Uterus (tissue), 4 donors: ENCODE data around the gene METTL3. TPM values are rescaled to one million over a fixed set of nuclear protein-coding genes. Genes with fewer than 3 reads are reported as not detected.

ENCODE experiments used
- DNase-seq, 2 donors: peaks; one replicate each; pipeline ENCODE4 v3.0.0-alpha.2; 2019 to 2020
- H3K27ac ChIP-seq, 2 donors: fragments of 200-600 bp; sonication (generic); 1 replicate in 1 of 2; 2 replicates in 1 of 2; pipeline ENCODE4 v1.5.1; 2016 to 2018
- H3K27me3 ChIP-seq, 2 donors: fragments of 200-600 bp; sonication (generic); one replicate each; pipeline ENCODE4 v1.5.1; 2018 to 2019; ENCODE audit warnings: control low read depth in 1 of 2
- H3K36me3 ChIP-seq, 2 donors: fragments of 200-600 bp; sonication (generic); one replicate each; pipeline ENCODE4 v1.5.1; 2019; ENCODE audit warnings: control low read depth in 1 of 2
- H3K4me1 ChIP-seq, 2 donors: fragments of 200-600 bp; sonication (generic); one replicate each; pipeline ENCODE4 v1.5.1; 2018 to 2019; ENCODE audit warnings: control low read depth in 1 of 2
- H3K4me3 ChIP-seq, 2 donors: fragments of 200-600 bp; sonication (generic); 1 replicate in 1 of 2; 2 replicates in 1 of 2; pipeline ENCODE4 v1.5.1; 2018 to 2019; ENCODE audit warnings: mild to moderate bottlenecking in 1 of 2
- H3K9me3 ChIP-seq, 2 donors: fragments of 200-600 bp; sonication (generic); one replicate each; pipeline ENCODE4 v1.5.1; 2019; ENCODE audit warnings: control low read depth in 1 of 2
- POLR2A ChIP-seq, 2 donors: fragments of 450-650 bp; IDR thresholded peaks; one replicate each; pipeline ENCODE4 v1.6.1; 2016; ENCODE audit warnings: antibody characterized with exemption in 2 of 2, mild to moderate bottlenecking in 1 of 2, moderate library complexity in 1 of 2
- intact Hi-C: fragments of 100-400 bp; cut with DNase I; formaldehyde crosslinking; loops from one replicate; pipeline ENCODE4 v1.15.1; 2023; ENCODE audit warnings: low total_unique reads
- total RNA-seq, 4 donors: library from RNA; depleted of rRNA in 3 of 4; stranded (reverse); fragments of >200 nt in 3 of 4; gene quantifications; one replicate each; pipeline versions ENCODE4 v1.1.0 to v1.2.4, GENCODE V29; 2014 to 2023
- TF ChIP-seq, protein P1 (sequence below), 4 experiments: fragments of 200-600 bp in 2 of 4; fragments of 450-650 bp in 2 of 4; sonication (generic) in 2 of 4; IDR thresholded peaks; one replicate each; pipeline ENCODE4 v1.5.1; 2016 to 2019; ENCODE audit warnings: antibody characterized with exemption in 4 of 4, mild to moderate bottlenecking in 2 of 4, moderate library complexity in 1 of 4
- donor health status: DM: yes; HTN: yes; CAD: no.

The METTL3 gene
- 100 to 1,000 TPM in 1 of 4 donors, 10 to 100 TPM in 3; 47.4 to 101 (median 57.7) TPM for total RNA-seq

- peak in 1 of 2 donors; percentile 34 for TF ChIP-seq POLR2A (IDR thresholded peaks at IDR 0.05)
- TF ChIP-seq, protein P1, sequence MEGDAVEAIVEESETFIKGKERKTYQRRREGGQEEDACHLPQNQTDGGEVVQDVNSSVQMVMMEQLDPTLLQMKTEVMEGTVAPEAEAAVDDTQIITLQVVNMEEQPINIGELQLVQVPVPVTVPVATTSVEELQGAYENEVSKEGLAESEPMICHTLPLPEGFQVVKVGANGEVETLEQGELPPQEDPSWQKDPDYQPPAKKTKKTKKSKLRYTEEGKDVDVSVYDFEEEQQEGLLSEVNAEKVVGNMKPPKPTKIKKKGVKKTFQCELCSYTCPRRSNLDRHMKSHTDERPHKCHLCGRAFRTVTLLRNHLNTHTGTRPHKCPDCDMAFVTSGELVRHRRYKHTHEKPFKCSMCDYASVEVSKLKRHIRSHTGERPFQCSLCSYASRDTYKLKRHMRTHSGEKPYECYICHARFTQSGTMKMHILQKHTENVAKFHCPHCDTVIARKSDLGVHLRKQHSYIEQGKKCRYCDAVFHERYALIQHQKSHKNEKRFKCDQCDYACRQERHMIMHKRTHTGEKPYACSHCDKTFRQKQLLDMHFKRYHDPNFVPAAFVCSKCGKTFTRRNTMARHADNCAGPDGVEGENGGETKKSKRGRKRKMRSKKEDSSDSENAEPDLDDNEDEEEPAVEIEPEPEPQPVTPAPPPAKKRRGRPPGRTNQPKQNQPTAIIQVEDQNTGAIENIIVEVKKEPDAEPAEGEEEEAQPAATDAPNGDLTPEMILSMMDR (IDR thresholded peaks at IDR 0.05), result peak in 2 of 4 experiments; percentile 8 to 18
- H3K36me3 ChIP-seq, result no peaks in the 10 kb centered on the region
- peak; percentile 98 to 99 for DNase-seq
- no peaks in the 10 kb centered on the region for H3K27me3 ChIP-seq
- peak within 1 kb of the TSS; percentile 80 to 83 for H3K27ac ChIP-seq
- no peaks in the 10 kb centered on the region for H3K4me1 ChIP-seq
- intact Hi-C loops, result no loop called here
- no peaks in the 10 kb centered on the region for H3K9me3 ChIP-seq
- peak within 1 kb of the TSS; percentile 76 to 91 for H3K4me3 ChIP-seq
Observed at GRCh38 chr14:21510735-21511657, at the start of gene METTL3. Gene METTL3 (minus strand): TSS chr14:21511340. CDS start chr14:21511223, 117 bp downstream.

- Histone ChIP-seq H3K36me3 (no peaks in the 10 kb centered on the region), H3K27ac (no peak overlapping the region), H3K27me3 (no peaks in the 10 kb centered on the region), H3K4me1 (no peaks in the 10 kb centered on the region), H3K9me3 (no peaks in the 10 kb centered on the region), H3K4me3 (no peak overlapping the region)
- no peak for TF ChIP-seq POLR2A (IDR thresholded peaks at IDR 0.05)
- TF ChIP-seq, protein P1 (IDR thresholded peaks at IDR 0.05), result no peak
- no peak for DNase-seq
- intact Hi-C loops, result no loop called here
Observed at GRCh38 chr14:21558703-21559170, 47.6 kb upstream of the METTL3 start.

- Histone ChIP-seq H3K4me3 (peak overlapping the region; percentile 26 to 30), H3K4me1 (no peaks in the 10 kb centered on the region), H3K27ac (peak overlapping the region; percentile 63 to 78), H3K27me3 (no peaks in the 10 kb centered on the region), H3K36me3 (no peaks in the 10 kb centered on the region), H3K9me3 (no peaks in the 10 kb centered on the region)
- DNase-seq, result peak; percentile 74 to 92
- intact Hi-C loops, result no loop called here
- TF ChIP-seq POLR2A (IDR thresholded peaks at IDR 0.05), result no peak
- TF ChIP-seq, protein P1 (IDR thresholded peaks at IDR 0.05), result peak; percentile 68 to 84 (median 72)
Observed at GRCh38 chr14:21557084-21557901, 46.2 kb upstream of the METTL3 start.

DNA sequence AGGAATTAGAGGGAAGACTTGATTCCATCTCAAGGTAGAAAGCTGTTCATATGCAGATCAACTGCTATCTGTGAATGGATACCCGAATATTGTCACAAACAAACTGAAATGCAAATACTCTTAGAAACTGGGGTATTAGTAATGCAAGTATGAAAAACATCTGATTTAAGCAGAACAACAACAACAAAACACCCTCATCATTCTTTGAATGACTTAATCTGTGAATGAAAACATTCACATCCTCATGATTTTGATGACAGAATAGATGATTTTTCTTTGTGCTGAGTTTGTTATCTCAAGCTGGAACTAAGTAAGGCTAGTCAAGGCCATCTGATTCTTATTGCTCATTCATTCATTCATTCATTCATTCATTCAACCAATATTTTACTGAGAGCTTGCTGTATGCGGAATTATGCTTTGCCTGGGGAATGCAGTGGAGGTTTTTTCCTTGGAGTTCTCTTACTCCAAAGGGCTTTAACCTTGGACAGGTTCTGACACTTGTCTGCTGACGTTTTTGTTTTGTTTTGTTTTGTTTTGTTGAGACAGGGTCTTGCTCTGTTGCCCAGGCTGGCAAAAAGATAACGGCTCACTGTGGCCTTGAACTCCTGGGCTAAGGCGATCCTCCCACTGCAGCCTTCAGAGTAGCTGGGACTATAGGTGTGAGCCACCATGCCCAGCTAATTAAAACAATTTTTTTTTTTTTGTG lies 45.4 kb upstream of the METTL3 start:
- Histone ChIP-seq H3K4me3 (no peak overlapping the region), H3K27me3 (no peaks in the 10 kb centered on the region), H3K27ac (peak overlapping the region; percentile 63 to 78), H3K4me1 (no peaks in the 10 kb centered on the region), H3K9me3 (no peaks in the 10 kb centered on the region), H3K36me3 (no peaks in the 10 kb centered on the region)
- DNase-seq, result no peak
- TF ChIP-seq POLR2A (IDR thresholded peaks at IDR 0.05), result no peak
- TF ChIP-seq, protein P1 (IDR thresholded peaks at IDR 0.05), result no peak
- intact Hi-C loops, result no loop called here
